ENCODE results near the gene PLD6.

The PLD6 gene

GRCh38 chr17:17205368-17206123, 587 bp downstream of the PLD6 start:
- DNase-seq (ENCODE audit: extremely low read depth, low read depth) = no peak
- peak overlapping the region; percentile 62 for H3K4me3 ChIP-seq (replicated peaks; ENCODE audit: low read depth, low read length)
- TF ChIP-seq CTCF (IDR thresholded peaks at IDR 0.05; ENCODE audit: low read depth, low read length, missing control alignments) = no peak

DNA sequence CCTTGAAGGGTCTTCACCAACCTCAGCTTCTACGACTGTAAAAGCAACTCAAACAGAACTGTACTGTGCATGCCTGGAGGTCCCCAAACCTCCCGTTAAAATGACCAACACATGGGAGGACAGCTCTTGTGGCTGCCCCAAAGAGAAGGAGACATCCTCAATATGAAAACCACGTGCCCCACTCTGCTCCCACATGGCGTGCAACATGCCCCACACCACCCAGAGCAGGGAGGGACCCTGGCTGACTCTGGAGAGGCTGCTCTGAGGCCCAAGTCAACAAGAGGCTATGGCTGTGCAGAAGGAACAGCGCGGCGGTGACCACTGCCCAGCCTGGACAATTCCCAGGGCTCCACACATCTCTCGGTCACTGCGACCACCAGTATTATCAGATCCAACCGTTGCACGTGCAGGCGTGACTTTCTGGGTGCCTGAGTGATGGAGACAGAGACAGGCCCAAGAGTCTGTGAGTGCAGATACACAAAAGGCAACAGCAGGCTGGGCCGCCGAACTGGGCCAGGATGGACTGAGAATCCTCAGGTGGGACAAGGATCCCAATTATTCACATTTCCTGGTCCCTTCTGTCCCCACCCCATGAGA, 1.4 kb downstream of the PLD6 start:
- TF ChIP-seq CTCF (IDR thresholded peaks at IDR 0.05; ENCODE audit: low read depth, low read length, missing control alignments) = no peak
- DNase-seq (ENCODE audit: extremely low read depth, low read depth) = no peak
- H3K4me3 ChIP-seq (replicated peaks; ENCODE audit: low read depth, low read length) = peak overlapping the region; percentile 62

GRCh38 chr17:17204041-17204591, 2.0 kb downstream of the PLD6 start:
- no peak for TF ChIP-seq CTCF (IDR thresholded peaks at IDR 0.05; ENCODE audit: low read depth, low read length, missing control alignments)
- no peak for DNase-seq (ENCODE audit: extremely low read depth, low read depth)

DNA sequence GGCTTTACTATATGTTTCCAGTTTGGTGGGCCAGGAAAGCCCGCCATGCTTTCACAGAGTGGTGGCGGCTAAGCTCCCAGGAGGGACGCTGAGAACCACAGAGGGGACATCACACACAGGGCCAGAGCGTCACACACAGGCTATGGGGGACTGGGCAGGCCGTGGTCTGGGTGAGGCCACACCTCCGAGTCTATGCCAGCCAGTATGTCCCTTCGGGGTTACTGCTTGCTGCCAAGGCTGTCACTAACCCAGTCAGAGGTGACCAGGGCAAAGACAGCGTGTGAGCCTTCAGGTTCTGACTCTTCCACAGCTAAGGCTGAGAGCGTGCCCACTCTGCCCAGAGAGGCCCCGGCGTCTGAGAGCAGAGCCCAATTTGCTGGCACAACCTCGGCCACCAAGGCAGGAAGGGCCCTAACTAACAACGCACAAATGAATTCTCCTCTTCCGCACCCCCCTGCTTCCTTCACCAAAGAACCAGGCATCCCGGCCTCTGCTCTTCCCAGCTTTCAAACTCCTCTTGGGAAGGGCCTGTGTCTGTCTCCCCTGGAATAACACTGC, 2.9 kb downstream of the PLD6 start:
- no peak for TF ChIP-seq CTCF (IDR thresholded peaks at IDR 0.05; ENCODE audit: low read depth, low read length, missing control alignments)
- H3K4me3 ChIP-seq (replicated peaks; ENCODE audit: low read depth, low read length) = peak overlapping the region; percentile 62
- no peak for DNase-seq (ENCODE audit: extremely low read depth, low read depth)

More at GRCh38 chr17:17204041-17204591, 2.0 kb downstream of the PLD6 start:
- peak overlapping the region; percentile 62 for H3K4me3 ChIP-seq (replicated peaks; ENCODE audit: low read depth, low read length)

DNA sequence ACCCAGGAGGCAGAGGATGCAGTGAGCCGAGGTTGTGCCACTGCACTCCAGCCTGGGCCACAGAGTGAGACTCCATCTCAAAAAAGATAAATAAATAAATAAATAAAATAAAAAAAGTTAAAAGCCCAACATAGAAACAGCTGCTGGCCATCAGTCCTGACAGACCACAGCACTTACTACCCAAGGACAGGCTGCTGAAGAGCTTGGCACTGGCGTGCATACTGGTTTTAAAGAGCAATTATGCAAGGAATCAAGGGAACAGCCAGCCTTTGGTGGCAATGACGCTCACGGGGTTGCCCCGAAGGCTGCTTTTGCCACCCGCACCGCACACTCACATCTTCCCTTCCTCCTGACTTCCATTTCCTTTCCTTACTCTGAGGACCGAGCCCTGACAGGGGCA, 4.2 kb downstream of the PLD6 start:
- H3K4me3 ChIP-seq (replicated peaks; ENCODE audit: low read depth, low read length) = no peak overlapping the region
- DNase-seq (ENCODE audit: extremely low read depth, low read depth) = no peak
- no peak for TF ChIP-seq CTCF (IDR thresholded peaks at IDR 0.05; ENCODE audit: low read depth, low read length, missing control alignments)

DNA sequence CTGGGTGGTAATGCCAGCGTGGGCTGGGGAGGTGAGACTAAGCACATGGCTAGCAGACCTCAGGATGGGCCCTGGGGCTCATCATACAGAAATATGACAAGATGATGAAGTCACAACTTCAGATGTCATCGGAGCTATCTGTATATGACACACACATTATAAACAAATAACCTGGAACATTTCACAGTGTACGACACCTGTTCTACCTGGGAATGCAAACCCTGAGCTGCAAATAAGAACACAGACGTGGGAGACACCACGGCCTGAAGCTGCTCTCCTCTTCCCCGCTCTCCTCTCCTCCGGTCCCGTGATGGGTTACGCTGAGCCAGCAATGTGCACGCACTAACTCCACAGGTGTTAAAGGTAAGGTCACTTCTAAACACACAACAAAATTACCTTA, 4.9 kb downstream of the PLD6 start:
- no peak for DNase-seq (ENCODE audit: extremely low read depth, low read depth)
- TF ChIP-seq CTCF (IDR thresholded peaks at IDR 0.05; ENCODE audit: low read depth, low read length, missing control alignments) = no peak
- H3K4me3 ChIP-seq (replicated peaks; ENCODE audit: low read depth, low read length) = no peak overlapping the region

All from HFF-Myc (cell line).